Parathyroid adenoma (tissue), 2 donors: ENCODE measurements around the gene KAT2A.
A peak's percentile ranks its signal among the peaks of the same experiment; 100 is the strongest.

Source experiments
- H2AFZ ChIP-seq: fragments of 300-600 bp; sonication (generic); one replicate; pipeline ENCODE4 v1.7.0; 2017; ENCODE audit warnings: antibody characterized with exemption, mild to moderate bottlenecking
- H3K27ac ChIP-seq: fragments of 300-600 bp; sonication (generic); one replicate; pipeline ENCODE4 v1.7.0; 2017
- H3K27me3 ChIP-seq: fragments of 300-600 bp; sonication (generic); one replicate; pipeline ENCODE4 v1.7.0; 2017; ENCODE audit warnings: low read length; ENCODE audit not compliant: control insufficient read depth, insufficient read depth
- H3K36me3 ChIP-seq: fragments of 300-600 bp; sonication (generic); one replicate; pipeline ENCODE4 v1.7.0; 2017; ENCODE audit warnings: low read length; ENCODE audit not compliant: control insufficient read depth, insufficient read depth
- H3K4me1 ChIP-seq: fragments of 300-600 bp; sonication (generic); one replicate; pipeline ENCODE4 v1.7.0; 2017; ENCODE audit warnings: control low read depth
- H3K4me2 ChIP-seq: fragments of 300-600 bp; sonication (generic); one replicate; pipeline ENCODE4 v1.7.0; 2017; ENCODE audit warnings: low read length
- H3K4me3 ChIP-seq: fragments of 300-600 bp; sonication (generic); one replicate; pipeline ENCODE4 v1.7.0; 2017; ENCODE audit warnings: low read depth, low read length
- H3K79me2 ChIP-seq: fragments of 300-600 bp; sonication (generic); one replicate; pipeline ENCODE4 v1.7.0; 2017; ENCODE audit warnings: control low read depth
- H3K9ac ChIP-seq: fragments of 300-600 bp; sonication (generic); one replicate; pipeline ENCODE4 v1.7.0; 2017; ENCODE audit warnings: mild to moderate bottlenecking
- H3K9me3 ChIP-seq: fragments of 300-600 bp; sonication (generic); one replicate; pipeline ENCODE4 v1.7.0; 2017; ENCODE audit warnings: low read length; ENCODE audit not compliant: control insufficient read depth
- TF ChIP-seq, protein P1 (sequence below): fragments of 300-600 bp; sonication (generic); IDR thresholded peaks from one replicate; pipeline ENCODE4 v1.7.0; 2017; ENCODE audit warnings: antibody characterized with exemption, mild to moderate bottlenecking
- donor health status: primary hyperparathyroidism.

The KAT2A gene

DNA sequence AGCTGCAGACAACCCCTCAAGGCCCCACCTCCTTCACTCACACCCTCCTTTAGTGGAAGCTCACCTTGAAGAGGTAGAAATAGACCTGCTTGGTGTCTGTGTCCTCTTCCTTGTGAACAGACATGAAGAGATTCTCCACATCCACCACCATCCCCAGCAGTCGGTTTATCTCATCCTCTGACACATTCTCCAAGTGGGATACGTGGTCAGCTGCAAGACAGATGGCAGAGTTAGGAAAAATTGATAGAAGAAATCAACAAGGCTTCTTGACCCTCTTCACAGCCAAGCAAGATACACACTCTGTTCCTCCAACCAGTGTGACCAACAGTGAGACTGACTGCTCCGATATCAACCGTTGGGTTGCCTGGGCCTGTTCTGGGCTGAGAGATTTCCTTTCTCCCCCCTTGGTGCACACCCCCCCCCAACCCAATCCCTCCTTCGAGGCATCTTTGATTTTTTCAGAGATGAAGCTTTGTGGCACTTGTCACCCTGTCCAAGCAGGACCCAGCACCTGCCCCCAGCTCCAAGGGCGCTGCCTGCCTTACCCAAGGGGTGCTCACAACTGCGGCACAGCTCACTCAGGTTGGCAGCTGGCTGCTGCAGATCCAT, 902 bp downstream of the KAT2A start:
- no peaks in the 10 kb centered on the region for H3K79me2 ChIP-seq
- no peak overlapping the region for H2AFZ ChIP-seq
- H3K4me3 ChIP-seq, result peak overlapping the region; percentile 56
- H3K9me3 ChIP-seq, result no peaks in the 10 kb centered on the region
- peaks cover 3% of the 10 kb centered on the region for H3K4me1 ChIP-seq
- H3K36me3 ChIP-seq, result no peaks in the 10 kb centered on the region
- H3K4me2 ChIP-seq, result peak overlapping the region; percentile 69
- H3K27me3 ChIP-seq, result no peaks in the 10 kb centered on the region
- H3K9ac ChIP-seq, result no peak overlapping the region
- TF ChIP-seq, protein P1, sequence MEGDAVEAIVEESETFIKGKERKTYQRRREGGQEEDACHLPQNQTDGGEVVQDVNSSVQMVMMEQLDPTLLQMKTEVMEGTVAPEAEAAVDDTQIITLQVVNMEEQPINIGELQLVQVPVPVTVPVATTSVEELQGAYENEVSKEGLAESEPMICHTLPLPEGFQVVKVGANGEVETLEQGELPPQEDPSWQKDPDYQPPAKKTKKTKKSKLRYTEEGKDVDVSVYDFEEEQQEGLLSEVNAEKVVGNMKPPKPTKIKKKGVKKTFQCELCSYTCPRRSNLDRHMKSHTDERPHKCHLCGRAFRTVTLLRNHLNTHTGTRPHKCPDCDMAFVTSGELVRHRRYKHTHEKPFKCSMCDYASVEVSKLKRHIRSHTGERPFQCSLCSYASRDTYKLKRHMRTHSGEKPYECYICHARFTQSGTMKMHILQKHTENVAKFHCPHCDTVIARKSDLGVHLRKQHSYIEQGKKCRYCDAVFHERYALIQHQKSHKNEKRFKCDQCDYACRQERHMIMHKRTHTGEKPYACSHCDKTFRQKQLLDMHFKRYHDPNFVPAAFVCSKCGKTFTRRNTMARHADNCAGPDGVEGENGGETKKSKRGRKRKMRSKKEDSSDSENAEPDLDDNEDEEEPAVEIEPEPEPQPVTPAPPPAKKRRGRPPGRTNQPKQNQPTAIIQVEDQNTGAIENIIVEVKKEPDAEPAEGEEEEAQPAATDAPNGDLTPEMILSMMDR, result no peak
- H3K27ac ChIP-seq, result no peak overlapping the region

DNA sequence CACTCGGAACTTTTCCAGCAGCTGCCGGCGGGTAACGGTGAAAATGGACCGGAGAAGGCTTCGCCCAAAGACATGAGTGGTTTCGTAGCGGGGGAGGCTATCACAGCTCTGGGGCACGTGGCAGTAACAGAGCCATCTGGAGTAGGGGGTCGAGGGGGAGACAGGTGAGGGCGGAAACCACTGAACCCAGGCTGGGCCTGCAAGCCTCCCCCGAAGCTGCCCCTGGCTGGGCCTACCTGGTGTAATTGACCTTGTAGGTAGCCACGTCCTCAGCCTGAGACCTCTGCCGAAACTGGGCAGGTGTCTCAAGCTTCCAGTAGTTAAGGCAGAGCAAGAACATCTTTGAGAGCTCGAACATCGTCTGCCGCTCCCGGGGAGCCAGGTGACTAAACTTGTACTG, 1.9 kb downstream of the KAT2A start:
- Histone ChIP-seq H3K27ac (no peak overlapping the region), H3K4me3 (no peak overlapping the region)

DNA sequence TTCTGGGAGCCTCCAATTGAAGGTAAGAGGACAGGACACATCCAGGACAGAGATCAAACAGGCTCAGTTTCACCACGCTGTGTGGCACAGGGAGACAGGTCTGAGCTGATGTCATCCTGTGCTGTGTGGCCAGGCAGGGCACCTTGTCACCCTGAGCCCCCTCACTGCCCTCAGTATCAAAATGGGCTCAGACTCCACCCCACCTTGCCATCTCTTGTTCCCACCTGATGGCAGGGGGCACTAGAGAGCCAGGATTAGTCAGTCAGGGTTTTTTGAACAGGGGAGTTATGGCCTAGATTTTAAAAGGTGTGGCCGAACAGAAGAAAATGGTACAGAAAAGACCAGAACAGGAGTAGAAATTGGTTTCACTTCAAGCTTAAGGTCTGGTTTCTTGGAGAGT, 2.6 kb downstream of the KAT2A start:
- H3K4me1 ChIP-seq, result peaks cover 3% of the 10 kb centered on the region
- TF ChIP-seq, protein P1, result peak; percentile 34
- H3K4me2 ChIP-seq, result no peak overlapping the region
- H3K27ac ChIP-seq, result no peak overlapping the region
- no peaks in the 10 kb centered on the region for H3K36me3 ChIP-seq
- H3K79me2 ChIP-seq, result no peaks in the 10 kb centered on the region
- no peaks in the 10 kb centered on the region for H3K27me3 ChIP-seq
- H3K4me3 ChIP-seq, result no peak overlapping the region
- H3K9ac ChIP-seq, result no peak overlapping the region
- no peak overlapping the region for H2AFZ ChIP-seq
- no peaks in the 10 kb centered on the region for H3K9me3 ChIP-seq

More for the DNA sequence above, 1.9 kb downstream of the KAT2A start:
- Histone ChIP-seq H3K79me2 (no peaks in the 10 kb centered on the region), H3K9me3 (no peaks in the 10 kb centered on the region), H3K4me2 (no peak overlapping the region), H2AFZ (no peak overlapping the region), H3K9ac (no peak overlapping the region), H3K4me1 (peaks cover 3% of the 10 kb centered on the region), H3K27me3 (no peaks in the 10 kb centered on the region), H3K36me3 (no peaks in the 10 kb centered on the region)
- TF ChIP-seq, protein P1, result no peak

DNA sequence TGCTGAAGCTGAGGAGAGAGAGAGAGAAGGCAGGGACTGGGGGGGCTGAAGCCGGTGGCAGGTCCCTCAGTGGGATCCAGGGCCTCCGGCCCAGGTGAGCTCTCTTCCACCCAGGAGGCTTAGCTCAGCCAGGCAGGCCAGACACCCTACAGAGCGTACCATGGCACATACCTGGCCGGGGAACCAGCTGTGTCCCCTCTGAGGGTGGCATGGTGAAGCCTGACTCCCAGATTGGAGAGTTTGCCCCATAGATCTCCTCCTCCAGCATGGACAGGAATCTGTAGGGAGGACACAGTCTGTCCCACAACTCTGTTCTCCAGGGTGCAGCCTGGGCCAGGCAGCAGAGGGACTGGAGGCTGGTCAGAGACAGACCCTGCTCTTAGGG, 3.0 kb downstream of the KAT2A start:
- Histone ChIP-seq H3K27ac (no peak overlapping the region), H3K27me3 (no peaks in the 10 kb centered on the region), H3K36me3 (no peaks in the 10 kb centered on the region), H3K9me3 (no peaks in the 10 kb centered on the region), H3K9ac (no peak overlapping the region), H3K4me2 (no peak overlapping the region), H3K4me3 (no peak overlapping the region), H3K79me2 (no peaks in the 10 kb centered on the region), H3K4me1 (peaks cover 4% of the 10 kb centered on the region), H2AFZ (no peak overlapping the region)
- TF ChIP-seq, protein P1, result no peak
